Activated T-cell treated with anti-CD3 and anti-CD28 coated beads, Interleukin-2, amount 50 U/mL, for 48 hours (primary cell): ENCODE data around the gene TMEM89.

Source experiments
- DNase-seq, 2 experiments: peaks; one replicate each; pipeline ENCODE4 v3.0.0-alpha.2; 2020

Gene TMEM89

GRCh38 chr3:48621461-48621869, at the start of gene TMEM89:
TSS of gene TMEM89 (minus strand) at chr3:48621769. CDS start at chr3:48621756, 13 bp downstream.
- DNase-seq, result no peak

GRCh38 chr3:48664929-48665328, 43.4 kb upstream of the TMEM89 start:
- no peak for DNase-seq

- no peak for DNase-seq
These were observed 42.7 kb upstream of the TMEM89 start for GRCh38 chr3:48664313-48664644.

GRCh38 chr3:48663489-48664312, 42.1 kb upstream of the TMEM89 start:
- peak; percentile 96 for DNase-seq

GRCh38 chr3:48662753-48663488, 41.4 kb upstream of the TMEM89 start, which contains the start of gene CELSR3:
TSS of gene CELSR3 (minus strand) at chr3:48662886. CDS start at chr3:48662634, 252 bp downstream.
- peak; percentile 75 to 77 for DNase-seq

- peak in 1 of 2 experiments; percentile 46 for DNase-seq
These were observed 40.7 kb upstream of the TMEM89 start for GRCh38 chr3:48662145-48662752.

- DNase-seq, result peak; percentile 83 to 87
These were observed 40.1 kb upstream of the TMEM89 start for GRCh38 chr3:48661501-48662144.

GRCh38 chr3:48660800-48661400, 39.3 kb upstream of the TMEM89 start:
- no peak for DNase-seq

- DNase-seq, result no peak
These were observed 35.3 kb upstream of the TMEM89 start for GRCh38 chr3:48656841-48657281.

- DNase-seq, result peak; percentile 91 to 93
These were observed 34.7 kb upstream of the TMEM89 start for GRCh38 chr3:48656061-48656840.

GRCh38 chr3:48655606-48656005, 34.0 kb upstream of the TMEM89 start:
- peak in 1 of 2 experiments; percentile 63 for DNase-seq

GRCh38 chr3:48655063-48655462, 33.5 kb upstream of the TMEM89 start:
- no peak for DNase-seq

GRCh38 chr3:48652923-48653715, 31.6 kb upstream of the TMEM89 start:
- no peak for DNase-seq

- no peak for DNase-seq
These were observed 30.2 kb upstream of the TMEM89 start for GRCh38 chr3:48651771-48652170.

GRCh38 chr3:48650723-48651122, 29.2 kb upstream of the TMEM89 start:
- DNase-seq, result no peak

- no peak for DNase-seq
These were observed 26.8 kb upstream of the TMEM89 start for GRCh38 chr3:48648188-48648850.

- DNase-seq, result no peak
These were observed 26.1 kb upstream of the TMEM89 start for GRCh38 chr3:48647714-48648113.

- no peak for DNase-seq
These were observed 23.6 kb upstream of the TMEM89 start for GRCh38 chr3:48644898-48645760.

GRCh38 chr3:48642605-48643004, 21.0 kb upstream of the TMEM89 start:
- DNase-seq, result no peak
